T-helper 2 cell treated with Interferon-gamma antibody and Interleukin-4, amounts not matched to agents 5 μg/mL and 100 μg/mL, for 36 hours (primary cell): ENCODE results near the gene NLRP9.

ENCODE experiments used
- DNase-seq: peaks from one replicate; pipeline ENCODE4 v3.0.0; 2021; ENCODE audit warnings: low spot score
- H3K27ac Mint-ChIP-seq: one replicate; pipeline ENCODE4 v1.8.0; 2021; ENCODE audit warnings: mild to moderate bottlenecking, mixed read lengths
- H3K27me3 Mint-ChIP-seq: one replicate; pipeline ENCODE4 v1.8.0; 2021; ENCODE audit warnings: low read depth, mixed read lengths
- H3K36me3 Mint-ChIP-seq: one replicate; pipeline ENCODE4 v1.8.0; 2021; ENCODE audit warnings: low read depth, mixed read lengths
- H3K4me1 Mint-ChIP-seq: one replicate; pipeline ENCODE4 v1.8.0; 2021; ENCODE audit warnings: low read depth, mixed read lengths
- H3K4me3 Mint-ChIP-seq: one replicate; pipeline ENCODE4 v1.8.0; 2022; ENCODE audit warnings: mild to moderate bottlenecking, moderate library complexity, mixed read lengths
- H3K9me3 Mint-ChIP-seq: one replicate; pipeline ENCODE4 v1.8.0; 2021; ENCODE audit warnings: mixed read lengths

NLRP9 gene

GRCh38 chr19:55696301-55697068, 41.7 kb downstream of the NLRP9 start:
- no peaks in the 10 kb centered on the region for H3K9me3 Mint-ChIP-seq
- H3K4me3 Mint-ChIP-seq: no peak overlapping the region
- H3K36me3 Mint-ChIP-seq: peaks cover 21% of the 10 kb centered on the region
- no peaks in the 10 kb centered on the region for H3K4me1 Mint-ChIP-seq
- H3K27ac Mint-ChIP-seq: no peak overlapping the region
- no peak for DNase-seq
- no peaks in the 10 kb centered on the region for H3K27me3 Mint-ChIP-seq

GRCh38 chr19:55695511-55696290, 42.5 kb downstream of the NLRP9 start:
- Mint-ChIP-seq H3K36me3 (peaks cover 20% of the 10 kb centered on the region), H3K27me3 (no peaks in the 10 kb centered on the region), H3K4me3 (no peak overlapping the region), H3K4me1 (no peaks in the 10 kb centered on the region), H3K27ac (no peak overlapping the region), H3K9me3 (no peaks in the 10 kb centered on the region)
- DNase-seq: no peak

- H3K4me1 Mint-ChIP-seq: no peaks in the 10 kb centered on the region
- no peaks in the 10 kb centered on the region for H3K9me3 Mint-ChIP-seq
- no peak for DNase-seq
- no peaks in the 10 kb centered on the region for H3K27me3 Mint-ChIP-seq
- peaks cover 16% of the 10 kb centered on the region for H3K36me3 Mint-ChIP-seq
- no peak overlapping the region for H3K27ac Mint-ChIP-seq
- H3K4me3 Mint-ChIP-seq: no peak overlapping the region
These were observed 43.3 kb downstream of the NLRP9 start for GRCh38 chr19:55694656-55695491.

- Mint-ChIP-seq H3K36me3 (peaks cover 16% of the 10 kb centered on the region), H3K9me3 (no peaks in the 10 kb centered on the region), H3K4me3 (no peak overlapping the region), H3K27me3 (no peaks in the 10 kb centered on the region), H3K27ac (no peak overlapping the region), H3K4me1 (no peaks in the 10 kb centered on the region)
- DNase-seq: no peak
These were observed 44.0 kb downstream of the NLRP9 start for GRCh38 chr19:55694241-55694655.

GRCh38 chr19:55693336-55693974, 44.7 kb downstream of the NLRP9 start:
- H3K4me3 Mint-ChIP-seq: no peak overlapping the region
- no peak overlapping the region for H3K27ac Mint-ChIP-seq
- H3K4me1 Mint-ChIP-seq: no peaks in the 10 kb centered on the region
- no peaks in the 10 kb centered on the region for H3K9me3 Mint-ChIP-seq
- DNase-seq: no peak
- H3K36me3 Mint-ChIP-seq: peaks cover 18% of the 10 kb centered on the region
- H3K27me3 Mint-ChIP-seq: no peaks in the 10 kb centered on the region

- H3K27ac Mint-ChIP-seq: no peak overlapping the region
- H3K27me3 Mint-ChIP-seq: no peaks in the 10 kb centered on the region
- peaks cover 15% of the 10 kb centered on the region for H3K36me3 Mint-ChIP-seq
- H3K4me1 Mint-ChIP-seq: no peaks in the 10 kb centered on the region
- no peak for DNase-seq
- H3K4me3 Mint-ChIP-seq: no peak overlapping the region
- H3K9me3 Mint-ChIP-seq: no peaks in the 10 kb centered on the region
These were observed 45.5 kb downstream of the NLRP9 start for GRCh38 chr19:55692681-55693081.

GRCh38 chr19:55691561-55692481, 46.4 kb downstream of the NLRP9 start:
- Mint-ChIP-seq H3K9me3 (no peaks in the 10 kb centered on the region), H3K27ac (no peak overlapping the region), H3K36me3 (peaks cover 10% of the 10 kb centered on the region), H3K27me3 (no peaks in the 10 kb centered on the region), H3K4me3 (no peak overlapping the region), H3K4me1 (no peaks in the 10 kb centered on the region)
- DNase-seq: no peak

- Mint-ChIP-seq H3K27ac (no peak overlapping the region), H3K4me3 (no peak overlapping the region), H3K27me3 (no peaks in the 10 kb centered on the region), H3K9me3 (no peaks in the 10 kb centered on the region), H3K4me1 (no peaks in the 10 kb centered on the region), H3K36me3 (peaks cover 9% of the 10 kb centered on the region)
- no peak for DNase-seq
These were observed 47.2 kb downstream of the NLRP9 start for GRCh38 chr19:55690769-55691545.

GRCh38 chr19:55690109-55690768, 48.0 kb downstream of the NLRP9 start:
- H3K27me3 Mint-ChIP-seq: no peaks in the 10 kb centered on the region
- no peak overlapping the region for H3K4me3 Mint-ChIP-seq
- H3K4me1 Mint-ChIP-seq: no peaks in the 10 kb centered on the region
- no peaks in the 10 kb centered on the region for H3K9me3 Mint-ChIP-seq
- no peak overlapping the region for H3K27ac Mint-ChIP-seq
- peaks cover 13% of the 10 kb centered on the region for H3K36me3 Mint-ChIP-seq
- DNase-seq: no peak

- Mint-ChIP-seq H3K9me3 (no peaks in the 10 kb centered on the region), H3K27me3 (no peaks in the 10 kb centered on the region), H3K4me1 (no peaks in the 10 kb centered on the region), H3K4me3 (no peak overlapping the region), H3K36me3 (peaks cover 13% of the 10 kb centered on the region), H3K27ac (no peak overlapping the region)
- DNase-seq: no peak
These were observed 48.6 kb downstream of the NLRP9 start for GRCh38 chr19:55689411-55690108.

- Mint-ChIP-seq H3K4me3 (no peak overlapping the region), H3K4me1 (no peaks in the 10 kb centered on the region), H3K27me3 (no peaks in the 10 kb centered on the region), H3K36me3 (peaks cover 15% of the 10 kb centered on the region), H3K27ac (no peak overlapping the region), H3K9me3 (no peaks in the 10 kb centered on the region)
- DNase-seq: no peak
These were observed 49.6 kb downstream of the NLRP9 start for GRCh38 chr19:55688422-55689218.
